Smooth muscle cell of the pulmonary artery (primary cell): Measurements from ENCODE around the gene CCNYL1. TPM values are rescaled to one million over a fixed set of nuclear protein-coding genes. Genes with fewer than 3 reads are reported as not detected.

ENCODE experiments used
- total RNA-seq: library from RNA; depleted of rRNA; stranded (reverse); fragments of >200 nt; gene quantifications from 2 replicates; pipeline ENCODE4 v1.2.3, GENCODE V29; 2014

CCNYL1 gene
- total RNA-seq, result 17.7 and 22.7 TPM in 2 replicates

GRCh38 chr2:207710814-207711740 lies at the start of gene CCNYL1:
Gene CCNYL1, plus strand, starts transcription at chr2:207711640. Its CDS starts 257 bp downstream, at chr2:207711897.

Other genes with a start within 250 kb of the CCNYL1 start
- 45.4 and 49.4 TPM in 2 replicates for gene CREB1, start 181.7 kb upstream of the CCNYL1 start, total RNA-seq
- 8.7 and 12.7 TPM in 2 replicates for gene METTL21A, start 86.2 kb upstream of the CCNYL1 start, total RNA-seq
- gene FZD5, start 58.3 kb downstream of the CCNYL1 start, total RNA-seq, result 1.0 and 2.2 TPM in 2 replicates